H1 (cell line): ENCODE results near the gene EBF3. TPM values are rescaled to one million over a fixed set of nuclear protein-coding genes. Genes with fewer than 3 reads are reported as not detected.

Experiments
- CTCF ChIA-PET: fragments of 300-600 bp; sonication (Branson Sonifier 250); formaldehyde crosslinking; loops from one replicate; lab custom pipeline; 2021; ENCODE audit not compliant: partially characterized antibody; lab: Charles Lee
- POLR2A ChIA-PET: fragments of 300-600 bp; sonication (Branson Sonifier 250); formaldehyde crosslinking; loops from one replicate; lab custom pipeline; 2021; ENCODE audit warnings: inconsistent platforms; ENCODE audit not compliant: partially characterized antibody; lab: Charles Lee
- DNase-seq, 2 experiments: peaks; one replicate each; pipeline versions ENCODE4 v3.0.0 to v3.0.0-alpha.2; 2010 to 2022; ENCODE audit warnings: low spot score in 2 of 2, low read depth in 1 of 2, mixed read lengths in 1 of 2
- FAIRE-seq: peaks from 2 replicates; lab custom pipeline; 2011; peaks lifted over from hg19 to GRCh38; lab: Jason Lieb, UNC
- H2AFZ ChIP-seq: 2 replicates; pipeline ENCODE4 v1.8.1; 2012; ENCODE audit warnings: low read length, inconsistent platforms
- H2AK5ac ChIP-seq: 2 replicates; pipeline ENCODE4 v1.6.1; 2013; ENCODE audit warnings: low read depth, low read length
- H2BK120ac ChIP-seq: replicated peaks from 2 replicates; pipeline ENCODE3; 2013; ENCODE audit warnings: low read depth, low read length, inconsistent platforms
- H2BK12ac ChIP-seq: 2 replicates; pipeline ENCODE4 v1.6.1; 2013; ENCODE audit warnings: low read depth, low read length
- H2BK15ac ChIP-seq: 2 replicates; pipeline ENCODE4 v1.6.1; 2013; ENCODE audit warnings: low read length
- H2BK20ac ChIP-seq: 2 replicates; pipeline ENCODE4 v1.6.1; 2013; ENCODE audit warnings: low read length
- H2BK5ac ChIP-seq: 2 replicates; pipeline ENCODE4 v1.6.1; 2013; ENCODE audit warnings: low read depth, low read length
- H3K14ac ChIP-seq: 2 replicates; pipeline ENCODE4 v1.6.1; 2013; ENCODE audit warnings: inconsistent platforms; ENCODE audit not compliant: insufficient read length
- H3K18ac ChIP-seq: 2 replicates; pipeline ENCODE4 v1.6.1; 2013; ENCODE audit warnings: low read length; ENCODE audit errors: extremely low read depth
- H3K23ac ChIP-seq: 2 replicates; pipeline ENCODE4 v1.6.1; 2013; ENCODE audit warnings: inconsistent platforms; ENCODE audit not compliant: insufficient read length
- H3K23me2 ChIP-seq: 2 replicates; pipeline ENCODE4 v1.6.1; 2013; ENCODE audit warnings: low read depth, low read length
- H3K27ac ChIP-seq: 2 replicates; pipeline ENCODE4 v1.6.1; 2011; ENCODE audit warnings: low read depth, low read length, inconsistent platforms
- H3K27me3 ChIP-seq, 4 experiments: replicated peaks in 1 of 4; 1 replicate in 1 of 4; 2 replicates in 3 of 4; pipeline versions ENCODE4 v1.6.1 to v1.8.1; 2011 to 2013; ENCODE audit warnings: low read length in 3 of 4, mild to moderate bottlenecking in 3 of 4, inconsistent platforms in 2 of 4, mixed read lengths in 2 of 4, moderate library complexity in 1 of 4; ENCODE audit not compliant: control insufficient read depth in 3 of 4, insufficient read depth in 3 of 4; ENCODE audit errors: extremely low read depth in 1 of 4
- H3K36me3 ChIP-seq, 4 experiments: 2 replicates each; pipeline versions ENCODE4 v1.6.1 to v1.8.1; 2011 to 2013; ENCODE audit warnings: mild to moderate bottlenecking in 4 of 4, low read length in 3 of 4, moderate library complexity in 2 of 4, control low read depth in 1 of 4, inconsistent platforms in 1 of 4; ENCODE audit not compliant: insufficient read depth in 4 of 4, control insufficient read depth in 2 of 4
- H3K4ac ChIP-seq: replicated peaks from 2 replicates; pipeline ENCODE3; 2013; ENCODE audit warnings: low read length, low read depth, mixed read lengths, inconsistent platforms; ENCODE audit not compliant: insufficient read length
- H3K4me1 ChIP-seq, 4 experiments: replicated peaks in 1 of 4; 1 replicate in 1 of 4; 2 replicates in 3 of 4; pipeline versions ENCODE4 v1.6.1 to v1.8.1; 2011 to 2013; ENCODE audit warnings: low read length in 3 of 4, inconsistent platforms in 2 of 4, mixed read lengths in 1 of 4; ENCODE audit not compliant: insufficient read depth in 4 of 4, control insufficient read depth in 3 of 4
- H3K4me2 ChIP-seq, 2 experiments: 2 replicates each; pipeline versions ENCODE4 v1.6.1 to v1.8.1; 2011 to 2013; ENCODE audit warnings: low read depth in 2 of 2, low read length in 2 of 2, control low read depth in 1 of 2, inconsistent platforms in 1 of 2, mild to moderate bottlenecking in 1 of 2; ENCODE audit not compliant: insufficient read depth in 1 of 2
- H3K4me3 ChIP-seq, 4 experiments: fragments of 200-600, 300-600 bp in 1 of 4; sonication (generic), shearing (Covaris generic), sonication (Bioruptor Twin) in 1 of 4; 2 replicates each; pipeline versions ENCODE4 v1.5.1 to v1.8.1; 2011 to 2016; ENCODE audit warnings: low read length in 4 of 4, low read depth in 3 of 4, control low read depth in 2 of 4, inconsistent platforms in 2 of 4, mild to moderate bottlenecking in 2 of 4, mixed read lengths in 1 of 4, moderate library complexity in 1 of 4; ENCODE audit not compliant: insufficient read depth in 2 of 4; ENCODE audit errors: extremely low read depth in 1 of 4
- H3K56ac ChIP-seq: replicated peaks from 2 replicates; pipeline ENCODE3; 2013; ENCODE audit warnings: low read depth, mild to moderate bottlenecking, mixed read lengths, low read length, inconsistent platforms; ENCODE audit not compliant: insufficient read length
- H3K79me1 ChIP-seq: 2 replicates; pipeline ENCODE4 v1.6.1; 2013; ENCODE audit warnings: low read depth, low read length, control low read depth
- H3K79me2 ChIP-seq, 2 experiments: 2 replicates each; pipeline versions ENCODE4 v1.6.1 to v1.8.1; 2012 to 2013; ENCODE audit warnings: low read length in 2 of 2, mild to moderate bottlenecking in 2 of 2, inconsistent platforms in 1 of 2; ENCODE audit not compliant: insufficient read depth in 2 of 2, control insufficient read depth in 1 of 2
- H3K9ac ChIP-seq, 4 experiments: replicated peaks in 1 of 4; 1 replicate in 1 of 4; 2 replicates in 3 of 4; pipeline versions ENCODE4 v1.6.1 to v1.8.1; 2011 to 2013; ENCODE audit warnings: low read depth in 3 of 4, low read length in 3 of 4, control low read depth in 2 of 4, mild to moderate bottlenecking in 2 of 4, moderate library complexity in 2 of 4, inconsistent platforms in 1 of 4; ENCODE audit errors: extremely low read depth in 1 of 4
- H3K9me3 ChIP-seq, 2 experiments: 2 replicates each; pipeline versions ENCODE4 v1.6.1 to v1.8.1; 2012 to 2013; ENCODE audit warnings: mild to moderate bottlenecking in 2 of 2, moderate library complexity in 2 of 2, control low read depth in 1 of 2, inconsistent platforms in 1 of 2, low read depth in 1 of 2, low read length in 1 of 2, mixed read lengths in 1 of 2; ENCODE audit not compliant: insufficient read depth in 2 of 2
- H4K20me1 ChIP-seq, 2 experiments: replicated peaks in 1 of 2; 2 replicates each; pipeline versions ENCODE3 to v1.8.1; 2011 to 2013; ENCODE audit warnings: inconsistent platforms in 2 of 2, low read length in 2 of 2, mild to moderate bottlenecking in 1 of 2; ENCODE audit not compliant: insufficient read depth in 2 of 2, control insufficient read depth in 1 of 2
- H4K5ac ChIP-seq: 2 replicates; pipeline ENCODE4 v1.6.1; 2013; ENCODE audit warnings: low read length, low read depth, mixed read lengths, inconsistent platforms; ENCODE audit not compliant: insufficient read length
- H4K8ac ChIP-seq: 2 replicates; pipeline ENCODE4 v1.8.0; 2013; ENCODE audit warnings: mild to moderate bottlenecking, moderate library complexity, low read length, inconsistent platforms; ENCODE audit not compliant: insufficient read depth; ENCODE audit errors: extremely low read depth
- H4K91ac ChIP-seq: replicated peaks from 2 replicates; pipeline ENCODE3; 2013; ENCODE audit warnings: low read length, mixed read lengths, inconsistent platforms; ENCODE audit not compliant: insufficient read length
- KDM5A ChIP-seq: fragments of 200-600 bp; IDR thresholded peaks from 2 replicates; pipeline ENCODE4 v1.7.1; 2012; ENCODE audit warnings: mild to moderate bottlenecking, low read length, inconsistent platforms, mixed read lengths
- NANOG ChIP-seq: IDR thresholded peaks from 2 replicates; pipeline ENCODE4 v1.6.1; 2011; ENCODE audit warnings: low read length, low read depth, mild to moderate bottlenecking, inconsistent platforms; ENCODE audit not compliant: insufficient read depth, poor library complexity, severe bottlenecking
- RAD21 ChIP-seq, 2 experiments: IDR thresholded peaks in 1 of 2; conservative IDR thresholded peaks in 1 of 2; 2 replicates each; pipeline ENCODE4 v1.6.1; 2011; ENCODE audit warnings: low read depth in 2 of 2, low read length in 2 of 2, improper control_type of control experiment in 1 of 2, inconsistent platforms in 1 of 2, mild to moderate bottlenecking in 1 of 2, moderate library complexity in 1 of 2
- RXRA ChIP-seq: IDR thresholded peaks from 2 replicates; pipeline ENCODE4 v1.6.1; 2011; ENCODE audit warnings: low read depth, mild to moderate bottlenecking, low read length, moderate library complexity; ENCODE audit not compliant: insufficient read depth
- SRF ChIP-seq: IDR thresholded peaks from 2 replicates; pipeline ENCODE4 v1.6.1; 2011; ENCODE audit warnings: mild to moderate bottlenecking, low read depth, low read length, moderate library complexity
- WGBS, 2 experiments: shearing (Covaris generic) in 1 of 2; methylation state at CpG; one replicate each; pipeline versions ENCODE4 v1.1.6 to v1.1.7; 2013 to 2015; ENCODE audit warnings: low lambda C conversion rate in 2 of 2, mixed read lengths in 2 of 2, inconsistent platforms in 1 of 2, low coverage in 1 of 2, missing lambda C conversion rate in 1 of 2; ENCODE audit not compliant: insufficient replicate concordance in 2 of 2, insufficient coverage in 1 of 2, insufficient read length in 1 of 2; ENCODE audit errors: extremely low coverage in 1 of 2, missing lambda C conversion rate in 1 of 2; 5-methylcytosine and 5-hydroxymethylcytosine counted together
- polyA plus RNA-seq, 7 experiments: library from polyadenylated mRNA; depleted of rRNA in 3 of 7; stranded (reverse) in 5 of 7; unstranded in 2 of 7; fragments of >200 nt in 5 of 7; fragments of 200-250 nt in 2 of 7; gene quantifications; 1 replicate in 5 of 7; 2 replicates in 1 of 7; 4 replicates in 1 of 7; pipeline versions ENCODE4 v1.2.1 to v1.2.3, GENCODE V29; 2011 to 2013; ENCODE audit warnings: missing spikeins in 2 of 7, mixed read lengths in 2 of 7
- total RNA-seq: library from RNA; stranded (reverse); fragmentation: NEBNext Ultra II Directional; extraction: Animal tissue kit (Norgen Biotek cat#: 25700); gene quantifications from 2 replicates; pipeline ENCODE4 v1.2.1, GENCODE V29; 2021
- TF ChIP-seq, protein P1 (sequence below), 3 experiments: IDR thresholded peaks; 1 replicate in 2 of 3; 2 replicates in 1 of 3; pipeline versions ENCODE4 v1.5.1 to v1.6.1; 2011; ENCODE audit warnings: low read length in 3 of 3, mild to moderate bottlenecking in 3 of 3, inconsistent platforms in 2 of 3, low read depth in 1 of 3, moderate library complexity in 1 of 3; ENCODE audit not compliant: insufficient read depth in 1 of 3; ENCODE audit errors: control extremely low read depth in 1 of 3

The EBF3 gene
- total and polyA plus RNA-seq, 2 of the 8 experiments (the other 6 are each of a cell fraction or from before 2014, with no cell fraction given) = 0.08 to 0.26 TPM

DNA sequence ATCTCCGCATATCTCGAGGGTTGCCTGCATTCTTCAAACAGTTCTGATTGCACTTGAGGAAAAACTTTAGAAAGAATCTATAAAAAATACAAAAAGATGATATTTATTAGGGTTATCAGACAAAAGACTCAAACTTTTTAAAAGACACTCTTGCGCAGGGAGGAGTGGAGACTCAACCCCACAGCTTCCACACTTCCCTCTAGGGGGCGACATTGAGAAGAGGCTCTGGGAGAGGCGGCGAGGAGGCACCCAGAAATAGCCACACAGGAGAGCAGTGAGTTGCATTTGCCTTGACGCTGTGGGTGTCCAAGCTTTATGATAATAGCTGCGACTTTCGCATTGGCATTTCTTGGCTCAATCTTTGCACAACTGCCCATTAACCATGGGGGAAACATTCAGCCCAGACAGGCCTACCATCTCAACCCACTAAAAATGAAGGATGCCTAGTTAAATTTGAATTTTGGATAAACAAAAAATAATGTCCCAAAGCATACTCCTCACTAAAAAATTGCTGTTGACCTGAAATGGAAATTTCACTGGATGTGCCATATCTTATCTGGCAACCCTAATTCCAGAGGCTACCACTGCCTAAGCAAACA lies 86.2 kb downstream of the EBF3 start:
- no peak overlapping the region for H4K91ac ChIP-seq
- 62% methylated on average over 9 of the region's 9 CpGs; no CpG with 5 or more reads in 1 of the 2 experiments for WGBS, 2 experiments
- no peak overlapping the region for H2BK5ac ChIP-seq
- ChIA-PET CTCF (interaction anchor here (0.6 to 16.4 kb wide), 23 partner anchors 10 to 1351 kb away, joined by 3 to 131 read pairs (median 4); no protein-coding TSS in a partner anchor), POLR2A (no interaction called here)
- no peak overlapping the region for H3K4me3 ChIP-seq
- peak overlapping the region; percentile 51; the same call in 1 of the 2 replicates for H3K18ac ChIP-seq
- no peak overlapping the region for H2BK12ac ChIP-seq
- peak; percentile 70 for FAIRE-seq
- no peak overlapping the region for H2BK20ac ChIP-seq
- no peak overlapping the region for H3K27ac ChIP-seq
- H3K14ac ChIP-seq = no peak overlapping the region
- peak in 1 of 2 experiments; percentile 76 for DNase-seq
- no peak overlapping the region for H3K9ac ChIP-seq
- peaks cover 0 to 4% of the 10 kb centered on the region in 2 experiments for H4K20me1 ChIP-seq
- TF ChIP-seq NANOG = no peak
- no peak for TF ChIP-seq KDM5A
- no peak for TF ChIP-seq SRF
- TF ChIP-seq, protein P1, sequence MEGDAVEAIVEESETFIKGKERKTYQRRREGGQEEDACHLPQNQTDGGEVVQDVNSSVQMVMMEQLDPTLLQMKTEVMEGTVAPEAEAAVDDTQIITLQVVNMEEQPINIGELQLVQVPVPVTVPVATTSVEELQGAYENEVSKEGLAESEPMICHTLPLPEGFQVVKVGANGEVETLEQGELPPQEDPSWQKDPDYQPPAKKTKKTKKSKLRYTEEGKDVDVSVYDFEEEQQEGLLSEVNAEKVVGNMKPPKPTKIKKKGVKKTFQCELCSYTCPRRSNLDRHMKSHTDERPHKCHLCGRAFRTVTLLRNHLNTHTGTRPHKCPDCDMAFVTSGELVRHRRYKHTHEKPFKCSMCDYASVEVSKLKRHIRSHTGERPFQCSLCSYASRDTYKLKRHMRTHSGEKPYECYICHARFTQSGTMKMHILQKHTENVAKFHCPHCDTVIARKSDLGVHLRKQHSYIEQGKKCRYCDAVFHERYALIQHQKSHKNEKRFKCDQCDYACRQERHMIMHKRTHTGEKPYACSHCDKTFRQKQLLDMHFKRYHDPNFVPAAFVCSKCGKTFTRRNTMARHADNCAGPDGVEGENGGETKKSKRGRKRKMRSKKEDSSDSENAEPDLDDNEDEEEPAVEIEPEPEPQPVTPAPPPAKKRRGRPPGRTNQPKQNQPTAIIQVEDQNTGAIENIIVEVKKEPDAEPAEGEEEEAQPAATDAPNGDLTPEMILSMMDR (IDR thresholded peaks at IDR 0.05; ENCODE audit: control extremely low read depth in 1 of 3, insufficient read depth in 1 of 3, low read depth in 1 of 3, low read length in 3 of 3) = peak; percentile 63 to 80 (median 74)
- TF ChIP-seq RAD21 (IDR thresholded peaks at IDR 0.05 in 1 of 2, conservative IDR thresholded peaks at IDR 0.05 in 1 of 2; ENCODE audit: low read depth in 2 of 2, low read length in 2 of 2) = peak; percentile 60 to 62
- no peak for TF ChIP-seq RXRA
- H3K79me1 ChIP-seq = no peaks in the 10 kb centered on the region
- peaks cover 0 to 2% (median 0%) of the 10 kb centered on the region in 4 experiments; a peak in 1 of 7 replicates for H3K4me1 ChIP-seq
- no peak overlapping the region for H2BK120ac ChIP-seq
- no peaks in the 10 kb centered on the region for H3K36me3 ChIP-seq
- no peaks in the 10 kb centered on the region for H3K9me3 ChIP-seq
- H2BK15ac ChIP-seq = no peak overlapping the region
- H3K23ac ChIP-seq = no peak overlapping the region
- H3K4me2 ChIP-seq = no peak overlapping the region
- no peak overlapping the region for H3K4ac ChIP-seq
- H2AK5ac ChIP-seq = no peak overlapping the region
- no peak overlapping the region for H4K5ac ChIP-seq
- H3K56ac ChIP-seq = no peak overlapping the region
- H3K79me2 ChIP-seq = no peaks in the 10 kb centered on the region
- H3K27me3 ChIP-seq = no peaks in the 10 kb centered on the region
- no peaks in the 10 kb centered on the region for H3K23me2 ChIP-seq
- H2AFZ ChIP-seq = no peak overlapping the region
- no peak overlapping the region for H4K8ac ChIP-seq
